A549 (cell line): ENCODE data around the gene PRDM1.

ENCODE experiments used
- BHLHE40 ChIP-seq: IDR thresholded peaks from 2 replicates; pipeline ENCODE4 v1.6.1; 2012; ENCODE audit warnings: low read depth, low read length, inconsistent platforms
- CEBPB ChIP-seq, 2 experiments: fragments of >200 bp in 1 of 2; sonication (Bioruptor Twin) in 1 of 2; formaldehyde crosslinking in 1 of 2; IDR thresholded peaks; 2 replicates each; pipeline ENCODE4 v1.6.1; 2012 to 2016
- EHF ChIP-seq: fragments of 250-450 bp; sonication (Bioruptor Pico); IDR thresholded peaks from 2 replicates; pipeline ENCODE4 v1.5.0; 2020; ENCODE audit warnings: mild to moderate bottlenecking
- EP300 ChIP-seq, 2 experiments: fragments of >200 bp; sonication (Bioruptor Twin); formaldehyde crosslinking; IDR thresholded peaks; 2 replicates in 1 of 2; 3 replicates in 1 of 2; pipeline ENCODE4 v1.6.1; 2016 to 2017
- ESRRA ChIP-seq: fragments of 150-350 bp; IDR thresholded peaks from 2 replicates; pipeline ENCODE4 v1.6.1; 2014; ENCODE audit warnings: mild to moderate bottlenecking, low read length, borderline replicate concordance
- JUN ChIP-seq, 2 experiments: fragments of >200 bp; sonication (Bioruptor Twin); formaldehyde crosslinking; IDR thresholded peaks; 2 replicates in 1 of 2; 3 replicates in 1 of 2; pipeline ENCODE4 v1.6.1; 2016 to 2017
- JUNB ChIP-seq: fragments of >200 bp; sonication (Bioruptor Twin); formaldehyde crosslinking; IDR thresholded peaks from 2 replicates; pipeline ENCODE4 v1.6.1; 2016
- POLR2A ChIP-seq: IDR thresholded peaks from 2 replicates; pipeline ENCODE4 v1.6.1; 2012; ENCODE audit warnings: mild to moderate bottlenecking, low read length
- RAD21 ChIP-seq, 2 experiments: fragments of >200 bp in 1 of 2; sonication (Bioruptor Twin) in 1 of 2; formaldehyde crosslinking in 1 of 2; IDR thresholded peaks in 1 of 2; conservative IDR thresholded peaks in 1 of 2; 2 replicates in 1 of 2; 3 replicates in 1 of 2; pipeline ENCODE4 v1.6.1; 2012 to 2018; ENCODE audit warnings: inconsistent platforms in 1 of 2
- ZSCAN20 ChIP-seq: fragments of 250-450 bp; sonication (Bioruptor Pico); IDR thresholded peaks from 2 replicates; pipeline ENCODE4 v1.8.0; 2022; ENCODE audit warnings: mild to moderate bottlenecking, moderate library complexity
- TF ChIP-seq, protein P1 (sequence below): fragments of >200 bp; sonication (Bioruptor Twin); formaldehyde crosslinking; IDR thresholded peaks from 3 replicates; pipeline ENCODE4 v1.5.1; 2016
- TF ChIP-seq, protein P2 (sequence below): fragments of 450-650 bp; IDR thresholded peaks from 2 replicates; pipeline ENCODE4 v1.6.1; 2014; ENCODE audit warnings: antibody characterized with exemption
- TF ChIP-seq, protein P3 (sequence below): fragments of 200-600 bp; sonication (generic); IDR thresholded peaks from 2 replicates; pipeline ENCODE4 v1.6.1; 2016; ENCODE audit warnings: antibody characterized with exemption, mild to moderate bottlenecking, moderate library complexity
- TF ChIP-seq, protein P4 (sequence below): IDR thresholded peaks from 2 replicates; pipeline ENCODE4 v1.6.1; 2012; ENCODE audit warnings: low read depth, borderline replicate concordance

- TF ChIP-seq, protein P1, sequence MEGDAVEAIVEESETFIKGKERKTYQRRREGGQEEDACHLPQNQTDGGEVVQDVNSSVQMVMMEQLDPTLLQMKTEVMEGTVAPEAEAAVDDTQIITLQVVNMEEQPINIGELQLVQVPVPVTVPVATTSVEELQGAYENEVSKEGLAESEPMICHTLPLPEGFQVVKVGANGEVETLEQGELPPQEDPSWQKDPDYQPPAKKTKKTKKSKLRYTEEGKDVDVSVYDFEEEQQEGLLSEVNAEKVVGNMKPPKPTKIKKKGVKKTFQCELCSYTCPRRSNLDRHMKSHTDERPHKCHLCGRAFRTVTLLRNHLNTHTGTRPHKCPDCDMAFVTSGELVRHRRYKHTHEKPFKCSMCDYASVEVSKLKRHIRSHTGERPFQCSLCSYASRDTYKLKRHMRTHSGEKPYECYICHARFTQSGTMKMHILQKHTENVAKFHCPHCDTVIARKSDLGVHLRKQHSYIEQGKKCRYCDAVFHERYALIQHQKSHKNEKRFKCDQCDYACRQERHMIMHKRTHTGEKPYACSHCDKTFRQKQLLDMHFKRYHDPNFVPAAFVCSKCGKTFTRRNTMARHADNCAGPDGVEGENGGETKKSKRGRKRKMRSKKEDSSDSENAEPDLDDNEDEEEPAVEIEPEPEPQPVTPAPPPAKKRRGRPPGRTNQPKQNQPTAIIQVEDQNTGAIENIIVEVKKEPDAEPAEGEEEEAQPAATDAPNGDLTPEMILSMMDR: no peak
- TF ChIP-seq RAD21 (conservative IDR thresholded peaks at IDR 0.05 in 1 of 2, IDR thresholded peaks at IDR 0.05 in 1 of 2) (no peak), JUN (IDR thresholded peaks at IDR 0.05) (no peak), EP300 (IDR thresholded peaks at IDR 0.05) (no peak), EHF (CRISPR knock-in tag) (no peak), ESRRA (no peak), CEBPB (IDR thresholded peaks at IDR 0.05) (no peak), JUNB (no peak), ZSCAN20 (CRISPR knock-in tag) (no peak), BHLHE40 (no peak), POLR2A (no peak)
- TF ChIP-seq, protein P2, sequence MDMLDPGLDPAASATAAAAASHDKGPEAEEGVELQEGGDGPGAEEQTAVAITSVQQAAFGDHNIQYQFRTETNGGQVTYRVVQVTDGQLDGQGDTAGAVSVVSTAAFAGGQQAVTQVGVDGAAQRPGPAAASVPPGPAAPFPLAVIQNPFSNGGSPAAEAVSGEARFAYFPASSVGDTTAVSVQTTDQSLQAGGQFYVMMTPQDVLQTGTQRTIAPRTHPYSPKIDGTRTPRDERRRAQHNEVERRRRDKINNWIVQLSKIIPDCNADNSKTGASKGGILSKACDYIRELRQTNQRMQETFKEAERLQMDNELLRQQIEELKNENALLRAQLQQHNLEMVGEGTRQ: no peak
- TF ChIP-seq, protein P3, sequence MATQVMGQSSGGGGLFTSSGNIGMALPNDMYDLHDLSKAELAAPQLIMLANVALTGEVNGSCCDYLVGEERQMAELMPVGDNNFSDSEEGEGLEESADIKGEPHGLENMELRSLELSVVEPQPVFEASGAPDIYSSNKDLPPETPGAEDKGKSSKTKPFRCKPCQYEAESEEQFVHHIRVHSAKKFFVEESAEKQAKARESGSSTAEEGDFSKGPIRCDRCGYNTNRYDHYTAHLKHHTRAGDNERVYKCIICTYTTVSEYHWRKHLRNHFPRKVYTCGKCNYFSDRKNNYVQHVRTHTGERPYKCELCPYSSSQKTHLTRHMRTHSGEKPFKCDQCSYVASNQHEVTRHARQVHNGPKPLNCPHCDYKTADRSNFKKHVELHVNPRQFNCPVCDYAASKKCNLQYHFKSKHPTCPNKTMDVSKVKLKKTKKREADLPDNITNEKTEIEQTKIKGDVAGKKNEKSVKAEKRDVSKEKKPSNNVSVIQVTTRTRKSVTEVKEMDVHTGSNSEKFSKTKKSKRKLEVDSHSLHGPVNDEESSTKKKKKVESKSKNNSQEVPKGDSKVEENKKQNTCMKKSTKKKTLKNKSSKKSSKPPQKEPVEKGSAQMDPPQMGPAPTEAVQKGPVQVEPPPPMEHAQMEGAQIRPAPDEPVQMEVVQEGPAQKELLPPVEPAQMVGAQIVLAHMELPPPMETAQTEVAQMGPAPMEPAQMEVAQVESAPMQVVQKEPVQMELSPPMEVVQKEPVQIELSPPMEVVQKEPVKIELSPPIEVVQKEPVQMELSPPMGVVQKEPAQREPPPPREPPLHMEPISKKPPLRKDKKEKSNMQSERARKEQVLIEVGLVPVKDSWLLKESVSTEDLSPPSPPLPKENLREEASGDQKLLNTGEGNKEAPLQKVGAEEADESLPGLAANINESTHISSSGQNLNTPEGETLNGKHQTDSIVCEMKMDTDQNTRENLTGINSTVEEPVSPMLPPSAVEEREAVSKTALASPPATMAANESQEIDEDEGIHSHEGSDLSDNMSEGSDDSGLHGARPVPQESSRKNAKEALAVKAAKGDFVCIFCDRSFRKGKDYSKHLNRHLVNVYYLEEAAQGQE: no peak
- TF ChIP-seq, protein P4, sequence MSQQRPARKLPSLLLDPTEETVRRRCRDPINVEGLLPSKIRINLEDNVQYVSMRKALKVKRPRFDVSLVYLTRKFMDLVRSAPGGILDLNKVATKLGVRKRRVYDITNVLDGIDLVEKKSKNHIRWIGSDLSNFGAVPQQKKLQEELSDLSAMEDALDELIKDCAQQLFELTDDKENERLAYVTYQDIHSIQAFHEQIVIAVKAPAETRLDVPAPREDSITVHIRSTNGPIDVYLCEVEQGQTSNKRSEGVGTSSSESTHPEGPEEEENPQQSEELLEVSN: no peak
Observed at GRCh38 chr6:106103728-106104109, 17.6 kb downstream of the PRDM1 start.
